K562 (cell line): ENCODE results near the gene TSPAN18. TPM values are rescaled to one million over a fixed set of nuclear protein-coding genes. Genes with fewer than 3 reads are reported as not detected.
A peak's percentile ranks its signal among the peaks of the same experiment; 100 is the strongest.

ENCODE experiments used
- BCOR ChIP-seq: fragments of 450-650 bp; IDR thresholded peaks from 2 replicates; pipeline ENCODE4 v1.6.1; 2016
- BRF2 ChIP-seq: IDR thresholded peaks from 3 replicates; pipeline ENCODE4 v1.6.1; 2011; ENCODE audit warnings: borderline replicate concordance, mild to moderate bottlenecking; ENCODE audit not compliant: insufficient read length, insufficient read depth
- CBX8 ChIP-seq: fragments of 200-600 bp; sonication (generic); IDR thresholded peaks from 2 replicates; pipeline ENCODE4 v1.6.1; 2012; ENCODE audit warnings: borderline replicate concordance, mixed run types, low read depth, mild to moderate bottlenecking, moderate library complexity, mixed read lengths, low read length, control low read depth, inconsistent platforms; ENCODE audit not compliant: poor library complexity, severe bottlenecking; ENCODE audit errors: extremely low read depth
- CHAMP1 ChIP-seq: fragments of 450-650 bp; IDR thresholded peaks from 2 replicates; pipeline ENCODE4 v1.6.1; 2016; ENCODE audit warnings: mild to moderate bottlenecking
- CREB1 ChIP-seq, 2 experiments: sonication (generic) in 1 of 2; formaldehyde crosslinking in 1 of 2; IDR thresholded peaks; 2 replicates each; pipeline versions ENCODE4 v1.6.1 to v1.8.0; 2012 to 2022; ENCODE audit warnings: inconsistent platforms in 1 of 2, mild to moderate bottlenecking in 1 of 2, missing genetic modification reagents in 1 of 2, moderate library complexity in 1 of 2
- DMBX1 ChIP-seq: fragments of 250-450 bp; sonication (Bioruptor Pico); IDR thresholded peaks from 2 replicates; pipeline ENCODE4 v1.8.0; 2022; ENCODE audit warnings: inconsistent platforms, mild to moderate bottlenecking, moderate library complexity, borderline replicate concordance
- ETS2 ChIP-seq: IDR thresholded peaks from 2 replicates; pipeline ENCODE4 v1.6.1; 2016; ENCODE audit warnings: borderline replicate concordance, missing genetic modification characterization, mild to moderate bottlenecking, moderate library complexity, missing compliant biosample characterization; ENCODE audit not compliant: poor library complexity, severe bottlenecking
- MXI1 ChIP-seq: IDR thresholded peaks from 2 replicates; pipeline ENCODE4 v1.6.1; 2011; ENCODE audit warnings: low read depth, mild to moderate bottlenecking, improper control_type of control experiment, low read length
- NRF1 ChIP-seq, 2 experiments: fragments of 450-650 bp; IDR thresholded peaks in 1 of 2; conservative IDR thresholded peaks in 1 of 2; 2 replicates each; pipeline ENCODE4 v1.6.1; 2014; ENCODE audit warnings: mild to moderate bottlenecking in 2 of 2
- TFAM ChIP-seq: fragments of 250-450 bp; sonication (Bioruptor Pico); conservative IDR thresholded peaks from 2 replicates; pipeline ENCODE4 v1.5.0; 2021; ENCODE audit warnings: mild to moderate bottlenecking, moderate library complexity
- THRA ChIP-seq: fragments of 450-650 bp; IDR thresholded peaks from 2 replicates; pipeline ENCODE4 v1.6.1; 2017; ENCODE audit warnings: mild to moderate bottlenecking, moderate library complexity
- TSHZ1 ChIP-seq: fragments of 250-450 bp; sonication (Bioruptor Pico); IDR thresholded peaks from 2 replicates; pipeline ENCODE4 v1.4.0; 2020; ENCODE audit warnings: mild to moderate bottlenecking, moderate library complexity
- ZNF639 ChIP-seq, 2 experiments: fragments of 200-800 bp in 1 of 2; sonication (Bioruptor generic) in 1 of 2; sonication (generic) in 1 of 2; formaldehyde crosslinking in 1 of 2; IDR thresholded peaks in 1 of 2; conservative IDR thresholded peaks in 1 of 2; 2 replicates each; pipeline versions ENCODE4 v1.5.0 to v1.6.1; 2016 to 2020; ENCODE audit warnings: missing compliant biosample characterization in 1 of 2, missing genetic modification characterization in 1 of 2, missing genetic modification reagents in 1 of 2
- ZNF830 ChIP-seq: fragments of 250-450 bp; sonication (Bioruptor Pico); IDR thresholded peaks from 2 replicates; pipeline ENCODE4 v1.5.0; 2021; ENCODE audit warnings: mild to moderate bottlenecking
- polyA plus RNA-seq, 8 experiments: library from polyadenylated mRNA; depleted of rRNA in 4 of 8; stranded (reverse) in 5 of 8; unstranded in 3 of 8; fragments of >200 nt; fragmentation: Nextera tagmentation in 2 of 8; fragmentation: Illumina TruSeq in 1 of 8; extraction: Ambion mirVana in 2 of 8; extraction: Trizol in 1 of 8; gene quantifications; 2 replicates each; pipeline versions ENCODE4 v1.2.1 to v1.2.3, GENCODE V29; 2011 to 2014; ENCODE audit warnings: inconsistent platforms in 1 of 8, missing spikeins in 1 of 8
- total RNA-seq, 7 experiments: library from RNA; depleted of rRNA in 6 of 7; stranded (reverse); fragments of >200 nt in 6 of 7; fragmentation: Illumina TruSeq in 2 of 7; extraction: Trizol in 2 of 7; gene quantifications; 2 replicates each; pipeline versions ENCODE4 v1.2.1 to v1.2.3, GENCODE V29; 2011 to 2021; ENCODE audit warnings: low replicate concordance in 1 of 7

The TSPAN18 gene
- total and polyA plus RNA-seq, 9 of the 15 experiments (the other 6 are each of a cell fraction or from before 2014, with no cell fraction given), result 0.17 to 0.35 (median 0.22) TPM; not detected in 4

GRCh38 chr11:44780940-44781631 is 54.3 kb downstream of the TSPAN18 start (continued):
- TF ChIP-seq ZNF639 (CRISPR knock-in tag; conservative IDR thresholded peaks at IDR 0.05 in 1 of 2, IDR thresholded peaks at IDR 0.05 in 1 of 2) (peak in 1 of 2 experiments; percentile 41; a peak in 1 of 4 replicates), DMBX1 (CRISPR knock-in tag) (peak; percentile 71; the same call in 1 of the 2 replicates), BCOR (peak; percentile 48), TSHZ1 (CRISPR knock-in tag) (no peak), MXI1 (no peak), TFAM (CRISPR knock-in tag) (no peak), ETS2 (tag) (no peak), CREB1 (IDR thresholded peaks at IDR 0.05) (peak; percentile 58; the same call in 1 of the 2 replicates), CREB1 (CRISPR knock-in tag; IDR thresholded peaks at IDR 0.05) (no peak), CBX8 (no peak), BRF2 (no peak), ZNF830 (CRISPR knock-in tag) (no peak), THRA (no peak), NRF1 (conservative IDR thresholded peaks at IDR 0.05 in 1 of 2, IDR thresholded peaks at IDR 0.05 in 1 of 2) (peak in 1 of 2 experiments; percentile 44), CHAMP1 (peak; percentile 72; the same call in 1 of the 2 replicates)
